B cell (primary cell): Measurements from ENCODE around the gene TMC2. TPM values are rescaled to one million over a fixed set of nuclear protein-coding genes. Genes with fewer than 3 reads are reported as not detected.

Source experiments
- ATAC-seq: fragments of 200-7000 bp; cut with Tn5 transposase; one replicate; pipeline ENCODE4 v1.10.0; 2021; ENCODE audit warnings: low read depth, mild to moderate bottlenecking, moderate number of reproducible peaks, moderate library complexity
- CTCF ChIA-PET: fragments of 350-600 bp; sonication (Branson Sonifier 250); formaldehyde crosslinking; loops from one replicate; lab custom pipeline; 2021; ENCODE audit warnings: antibody characterized with exemption, inconsistent platforms; lab: Charles Lee
- POLR2A ChIA-PET: fragments of 350-600 bp; sonication (Branson Sonifier 250); formaldehyde crosslinking; loops from one replicate; lab custom pipeline; 2021; ENCODE audit warnings: antibody characterized with exemption; lab: Charles Lee
- DNase-seq: peaks from one replicate; pipeline ENCODE4 v3.0.0; 2013
- H2AFZ ChIP-seq: 2 replicates; pipeline ENCODE4 v1.6.1; 2012; ENCODE audit warnings: mild to moderate bottlenecking, low read depth, low read length; ENCODE audit not compliant: insufficient read depth, poor library complexity, severe bottlenecking
- H3K27ac ChIP-seq, 2 donors: 1 replicate in 1 of 2; 2 replicates in 1 of 2; pipeline ENCODE4 v1.5.1; 2012 to 2013; ENCODE audit warnings: low read length in 2 of 2, mild to moderate bottlenecking in 2 of 2, moderate library complexity in 1 of 2
- H3K27me3 ChIP-seq, 4 experiments: fragments of 200-600 bp in 1 of 4; sonication (generic) in 1 of 4; replicated peaks in 1 of 4; 1 replicate in 2 of 4; 2 replicates in 2 of 4; pipeline versions ENCODE4 v1.6.1 to v1.7.0; 2013 to 2016; ENCODE audit warnings: low read length in 3 of 4, mild to moderate bottlenecking in 2 of 4, mixed read lengths in 1 of 4, moderate library complexity in 1 of 4; ENCODE audit not compliant: insufficient read depth in 4 of 4, control insufficient read depth in 3 of 4; ENCODE audit errors: control extremely low read depth in 1 of 4
- H3K36me3 ChIP-seq, 2 experiments: replicated peaks in 1 of 2; 1 replicate in 1 of 2; 2 replicates in 1 of 2; pipeline versions ENCODE4 v1.6.1 to v1.7.1; 2013; ENCODE audit warnings: low read length in 1 of 2; ENCODE audit not compliant: insufficient read depth in 2 of 2, control insufficient read depth in 1 of 2; ENCODE audit errors: control extremely low read depth in 1 of 2, extremely low read depth in 1 of 2
- H3K4me1 ChIP-seq, 2 donors: fragments of 200-600 bp in 1 of 2; sonication (generic) in 1 of 2; 1 replicate in 1 of 2; 2 replicates in 1 of 2; pipeline versions ENCODE4 v1.5.1 to v1.6.1; 2013 to 2017; ENCODE audit warnings: low read length in 2 of 2; ENCODE audit not compliant: control insufficient read depth in 2 of 2, insufficient read depth in 2 of 2
- H3K4me2 ChIP-seq: replicated peaks from 2 replicates; pipeline ENCODE3; 2012; ENCODE audit warnings: mild to moderate bottlenecking, low read depth, low read length; ENCODE audit not compliant: poor library complexity, severe bottlenecking
- H3K4me3 ChIP-seq, 5 experiments: fragments of 200-600 bp in 1 of 5; sonication (generic) in 1 of 5; 1 replicate in 3 of 5; 2 replicates in 2 of 5; pipeline versions ENCODE4 v1.5.1 to v1.7.0; 2011 to 2016; ENCODE audit warnings: low read length in 4 of 5, mild to moderate bottlenecking in 4 of 5, low read depth in 2 of 5, control low read depth in 1 of 5, moderate library complexity in 1 of 5; ENCODE audit not compliant: insufficient read depth in 1 of 5; ENCODE audit errors: control extremely low read depth in 1 of 5, extremely low read depth in 1 of 5
- H3K79me2 ChIP-seq: fragments of 200-600 bp; sonication (generic); one replicate; pipeline ENCODE4 v1.6.0; 2016; ENCODE audit warnings: low read length; ENCODE audit not compliant: control insufficient read depth, insufficient read depth
- H3K9ac ChIP-seq: fragments of 200-600 bp; sonication (generic); 2 replicates; pipeline ENCODE4 v1.6.1; 2017; ENCODE audit warnings: mild to moderate bottlenecking, low read length, moderate library complexity
- H3K9me3 ChIP-seq, 3 donors: one replicate each; pipeline versions ENCODE4 v1.6.1 to v1.7.1; 2013; ENCODE audit warnings: low read length in 2 of 3; ENCODE audit not compliant: control insufficient read depth in 2 of 3, insufficient read depth in 1 of 3; ENCODE audit errors: control extremely low read depth in 1 of 3
- H4K20me1 ChIP-seq: 2 replicates; pipeline ENCODE4 v1.6.0; 2012; ENCODE audit warnings: mild to moderate bottlenecking, low read length; ENCODE audit not compliant: insufficient read depth, control insufficient read depth, poor library complexity, severe bottlenecking
- H3K27ac Mint-ChIP-seq: one replicate; pipeline ENCODE4 v1.8.0; 2021; ENCODE audit warnings: mixed read lengths
- H3K27me3 Mint-ChIP-seq: one replicate; pipeline ENCODE4 v1.8.0; 2021; ENCODE audit warnings: mixed read lengths
- H3K4me1 Mint-ChIP-seq: one replicate; pipeline ENCODE4 v1.8.0; 2021; ENCODE audit warnings: mixed read lengths
- H3K4me3 Mint-ChIP-seq: one replicate; pipeline ENCODE4 v1.8.0; 2021; ENCODE audit warnings: mixed read lengths
- H3K9me3 Mint-ChIP-seq: one replicate; pipeline ENCODE4 v1.8.0; 2022; ENCODE audit warnings: mixed read lengths; ENCODE audit not compliant: insufficient read depth
- EZH2 ChIP-seq: IDR thresholded peaks from 2 replicates; pipeline ENCODE4 v1.6.1; 2012; ENCODE audit warnings: borderline replicate concordance, low read depth, mild to moderate bottlenecking, moderate library complexity, low read length; ENCODE audit not compliant: insufficient read depth, poor library complexity, severe bottlenecking
- WGBS: methylation state at CpG from one replicate; pipeline ENCODE4 v1.1.5; 2013; ENCODE audit warnings: missing lambda C conversion rate; ENCODE audit not compliant: insufficient coverage; 5-methylcytosine and 5-hydroxymethylcytosine counted together
- intact Hi-C: fragments of 100-400 bp; cut with micrococcal nuclease; formaldehyde crosslinking; loops from one replicate; pipeline ENCODE4 v1.10.0; 2022
- polyA plus RNA-seq: library from polyadenylated mRNA; depleted of rRNA; stranded (reverse); fragments of >200 nt; gene quantifications from 2 replicates; pipeline ENCODE4 v1.2.3, GENCODE V29; 2012
- total RNA-seq, 2 donors: library from RNA; stranded (reverse); fragments of 120-200 nt in 1 of 2; gene quantifications; 1 replicate in 1 of 2; 2 replicates in 1 of 2; pipeline versions ENCODE4 v1.2.3 to v1.2.4, GENCODE V29; 2013 to 2022
- TF ChIP-seq, protein P1 (sequence below): fragments of 200-600 bp; IDR thresholded peaks from one replicate; pipeline ENCODE4 v1.8.0; 2022; ENCODE audit warnings: antibody characterized with exemption, mild to moderate bottlenecking

TMC2 gene
- total and polyA plus RNA-seq, 2 donors (not counting 1 experiment from before 2014, with no cell fraction given), result not detected

DNA sequence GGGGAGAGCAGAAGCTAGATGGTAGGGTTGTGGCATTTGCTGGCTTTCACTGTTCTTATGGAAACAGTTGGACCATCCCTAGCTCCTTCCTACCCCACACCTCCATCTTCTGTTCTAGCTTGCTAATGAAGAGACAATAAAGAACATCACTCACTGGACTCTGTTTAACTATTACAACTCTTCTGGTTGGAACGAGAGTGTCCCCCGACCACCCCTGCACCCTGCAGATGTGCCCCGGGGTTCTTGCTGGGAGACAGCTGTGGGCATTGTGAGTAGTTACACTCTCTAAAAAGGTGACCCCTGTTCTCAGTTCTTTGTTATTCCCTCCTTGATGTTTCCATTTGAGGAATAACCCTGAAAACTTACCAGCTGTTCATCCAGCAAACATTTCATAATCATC, 75.7 kb downstream of the TMC2 start:
- no peak overlapping the region for H3K27ac Mint-ChIP-seq
- H3K4me3 Mint-ChIP-seq, result no peak overlapping the region
- Histone ChIP-seq H2AFZ (no peak overlapping the region), H4K20me1 (no peaks in the 10 kb centered on the region), H3K4me1 (peaks cover 2% of the 10 kb centered on the region in 2 donors), H3K27ac (no peak overlapping the region), H3K4me2 (no peak overlapping the region), H3K27me3 (peaks cover 0 to 29% (median 4%) of the 10 kb centered on the region in 4 experiments), H3K9me3 (peaks cover 3 to 8% (median 5%) of the 10 kb centered on the region in 3 donors), H3K36me3 (no peaks in the 10 kb centered on the region), H3K79me2 (no peaks in the 10 kb centered on the region), H3K4me3 (no peak overlapping the region), H3K9ac (no peak overlapping the region)
- H3K27me3 Mint-ChIP-seq, result peaks cover 44% of the 10 kb centered on the region
- intact Hi-C loops, result no loop called here
- POLR2A ChIA-PET, result no interaction called here
- CTCF ChIA-PET, result no interaction called here
- DNase-seq (no peak), ATAC-seq (no peak)
- TF ChIP-seq EZH2, result no peak
- TF ChIP-seq, protein P1, sequence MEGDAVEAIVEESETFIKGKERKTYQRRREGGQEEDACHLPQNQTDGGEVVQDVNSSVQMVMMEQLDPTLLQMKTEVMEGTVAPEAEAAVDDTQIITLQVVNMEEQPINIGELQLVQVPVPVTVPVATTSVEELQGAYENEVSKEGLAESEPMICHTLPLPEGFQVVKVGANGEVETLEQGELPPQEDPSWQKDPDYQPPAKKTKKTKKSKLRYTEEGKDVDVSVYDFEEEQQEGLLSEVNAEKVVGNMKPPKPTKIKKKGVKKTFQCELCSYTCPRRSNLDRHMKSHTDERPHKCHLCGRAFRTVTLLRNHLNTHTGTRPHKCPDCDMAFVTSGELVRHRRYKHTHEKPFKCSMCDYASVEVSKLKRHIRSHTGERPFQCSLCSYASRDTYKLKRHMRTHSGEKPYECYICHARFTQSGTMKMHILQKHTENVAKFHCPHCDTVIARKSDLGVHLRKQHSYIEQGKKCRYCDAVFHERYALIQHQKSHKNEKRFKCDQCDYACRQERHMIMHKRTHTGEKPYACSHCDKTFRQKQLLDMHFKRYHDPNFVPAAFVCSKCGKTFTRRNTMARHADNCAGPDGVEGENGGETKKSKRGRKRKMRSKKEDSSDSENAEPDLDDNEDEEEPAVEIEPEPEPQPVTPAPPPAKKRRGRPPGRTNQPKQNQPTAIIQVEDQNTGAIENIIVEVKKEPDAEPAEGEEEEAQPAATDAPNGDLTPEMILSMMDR, result no peak
- H3K4me1 Mint-ChIP-seq, result peaks cover 3% of the 10 kb centered on the region
- 90% methylated on average over 2 of the region's 3 CpGs for WGBS
- peaks cover 2% of the 10 kb centered on the region for H3K9me3 Mint-ChIP-seq

DNA sequence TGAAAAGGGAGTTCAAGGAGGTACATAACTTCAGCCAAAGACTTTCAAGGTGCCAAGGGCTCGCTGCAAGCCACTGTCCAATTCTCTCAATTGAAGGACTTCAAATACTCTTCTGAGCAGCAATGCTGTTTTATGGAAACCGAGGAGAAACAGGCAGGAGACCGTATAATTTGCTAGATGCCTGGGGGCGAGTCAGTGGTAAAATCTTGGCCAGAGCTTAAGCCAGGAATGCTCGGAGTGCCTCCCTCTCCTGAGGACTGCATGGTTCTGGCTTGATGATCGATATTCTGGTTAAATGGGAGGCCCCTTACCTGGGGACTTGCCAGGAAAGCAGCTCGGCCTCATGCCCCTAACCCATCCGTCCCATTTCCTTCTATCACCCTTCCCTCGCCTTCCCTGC, 80.3 kb downstream of the TMC2 start:
- WGBS, result 88% methylated on average over 8 of the region's 9 CpGs
- Histone ChIP-seq H4K20me1 (no peaks in the 10 kb centered on the region), H3K9me3 (peaks cover 0 to 8% (median 1%) of the 10 kb centered on the region in 3 donors), H3K4me3 (no peak overlapping the region), H3K4me2 (no peak overlapping the region), H3K36me3 (no peaks in the 10 kb centered on the region), H3K27me3 (peaks cover 0 to 28% (median 3%) of the 10 kb centered on the region in 4 experiments), H3K27ac (no peak overlapping the region), H3K79me2 (no peaks in the 10 kb centered on the region), H2AFZ (no peak overlapping the region), H3K9ac (no peak overlapping the region), H3K4me1 (peaks cover 5 to 9% of the 10 kb centered on the region in 2 donors)
- POLR2A ChIA-PET, result no interaction called here
- DNase-seq (no peak), ATAC-seq (no peak)
- Mint-ChIP-seq H3K4me3 (no peak overlapping the region), H3K4me1 (peaks cover 15% of the 10 kb centered on the region), H3K27me3 (peaks cover 44% of the 10 kb centered on the region), H3K27ac (no peak overlapping the region), H3K9me3 (no peaks in the 10 kb centered on the region)
- CTCF ChIA-PET, result no interaction called here
- intact Hi-C loops, result no loop called here
- TF ChIP-seq EZH2, result no peak
- TF ChIP-seq, protein P1, result no peak
